ENCODE measurements around the gene SLC35G2.

GRCh38 chr3:136858381-136858780 is 39.5 kb downstream of the SLC35G2 start:
- TF ChIP-seq, protein P1, sequence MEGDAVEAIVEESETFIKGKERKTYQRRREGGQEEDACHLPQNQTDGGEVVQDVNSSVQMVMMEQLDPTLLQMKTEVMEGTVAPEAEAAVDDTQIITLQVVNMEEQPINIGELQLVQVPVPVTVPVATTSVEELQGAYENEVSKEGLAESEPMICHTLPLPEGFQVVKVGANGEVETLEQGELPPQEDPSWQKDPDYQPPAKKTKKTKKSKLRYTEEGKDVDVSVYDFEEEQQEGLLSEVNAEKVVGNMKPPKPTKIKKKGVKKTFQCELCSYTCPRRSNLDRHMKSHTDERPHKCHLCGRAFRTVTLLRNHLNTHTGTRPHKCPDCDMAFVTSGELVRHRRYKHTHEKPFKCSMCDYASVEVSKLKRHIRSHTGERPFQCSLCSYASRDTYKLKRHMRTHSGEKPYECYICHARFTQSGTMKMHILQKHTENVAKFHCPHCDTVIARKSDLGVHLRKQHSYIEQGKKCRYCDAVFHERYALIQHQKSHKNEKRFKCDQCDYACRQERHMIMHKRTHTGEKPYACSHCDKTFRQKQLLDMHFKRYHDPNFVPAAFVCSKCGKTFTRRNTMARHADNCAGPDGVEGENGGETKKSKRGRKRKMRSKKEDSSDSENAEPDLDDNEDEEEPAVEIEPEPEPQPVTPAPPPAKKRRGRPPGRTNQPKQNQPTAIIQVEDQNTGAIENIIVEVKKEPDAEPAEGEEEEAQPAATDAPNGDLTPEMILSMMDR (IDR thresholded peaks at IDR 0.05) = no peak
- TF ChIP-seq POLR2A (IDR thresholded peaks at IDR 0.05) = no peak
